ENCODE results near the gene SRSF12.
"Not testable (repeated sequence)": the region's sequence is repeated elsewhere in the genome, so short reads cannot be mapped to it uniquely, and the experiment has no call there.

The SRSF12 gene

GRCh38 chr6:89068695-89069094, 49.2 kb downstream of the SRSF12 start:
- ChIA-PET POLR2A (interaction anchor here (1.9 kb wide), 1 partner anchor 12 kb away, joined by 12 read pairs; the partner anchor contains the start of gene PNRC1), CTCF (no interaction called here)
- no peak for DNase-seq (ENCODE audit: extremely low spot score)
- TF ChIP-seq SP1 (IDR thresholded peaks at IDR 0.05) (no peak), NFRKB (IDR thresholded peaks at IDR 0.05) (no peak), ARNT (IDR thresholded peaks at IDR 0.05) (no peak)

- TF ChIP-seq HDGF (IDR thresholded peaks at IDR 0.05; ENCODE audit: borderline replicate concordance) (no peak), CTBP1 (IDR thresholded peaks at IDR 0.05; ENCODE audit: borderline replicate concordance) (no peak), ARNT (IDR thresholded peaks at IDR 0.05) (no peak), NFRKB (IDR thresholded peaks at IDR 0.05) (no peak), PKNOX1 (IDR thresholded peaks at IDR 0.05) (no peak), SP1 (IDR thresholded peaks at IDR 0.05) (no peak), FOXK2 (IDR thresholded peaks at IDR 0.05) (no peak), TARDBP (IDR thresholded peaks at IDR 0.05) (no peak), BHLHE40 (IDR thresholded peaks at IDR 0.05; ENCODE audit: borderline replicate concordance) (no peak), FOXM1 (IDR thresholded peaks at IDR 0.05; ENCODE audit: borderline replicate concordance) (no peak), LEF1 (IDR thresholded peaks at IDR 0.05; ENCODE audit: borderline replicate concordance) (no peak), ZNF384 (IDR thresholded peaks at IDR 0.05) (no peak)
- CTCF ChIA-PET = no interaction called here
- POLR2A ChIA-PET = interaction anchor here (1.7 kb wide), 1 partner anchor 13 kb away, joined by 5 read pairs; the partner anchor contains the start of gene PNRC1
- no peak for DNase-seq (ENCODE audit: extremely low spot score)
Measured at GRCh38 chr6:89067796-89068195, 50.1 kb downstream of the SRSF12 start.

- CTCF ChIA-PET = interaction anchor here (0.6 kb wide), 1 partner anchor 8 kb away, joined by 3 read pairs; no protein-coding TSS in a partner anchor
- no peak for DNase-seq (ENCODE audit: extremely low spot score)
Measured at GRCh38 chr6:89066940-89067646, 50.8 kb downstream of the SRSF12 start.

GRCh38 chr6:89066121-89066520, 51.8 kb downstream of the SRSF12 start:
- DNase-seq (ENCODE audit: extremely low spot score); CTCF ChIA-PET; POLR2A ChIA-PET: not testable (repeated sequence)

More at GRCh38 chr6:89066940-89067646, 50.8 kb downstream of the SRSF12 start:
- POLR2A ChIA-PET = interaction anchor here (1.7 kb wide), 1 partner anchor 14 kb away, joined by 5 read pairs; the partner anchor contains the start of gene PNRC1
- TF ChIP-seq SUZ12 (IDR thresholded peaks at IDR 0.05) (no peak), NFRKB (IDR thresholded peaks at IDR 0.05) (no peak), PKNOX1 (IDR thresholded peaks at IDR 0.05) (no peak), L3MBTL2 (conservative IDR thresholded peaks at IDR 0.05) (no peak), TARDBP (IDR thresholded peaks at IDR 0.05) (no peak), CTBP1 (IDR thresholded peaks at IDR 0.05; ENCODE audit: borderline replicate concordance) (no peak), FOXK2 (IDR thresholded peaks at IDR 0.05) (no peak), FOXM1 (IDR thresholded peaks at IDR 0.05; ENCODE audit: borderline replicate concordance) (no peak), BHLHE40 (IDR thresholded peaks at IDR 0.05; ENCODE audit: borderline replicate concordance) (no peak), LEF1 (IDR thresholded peaks at IDR 0.05; ENCODE audit: borderline replicate concordance) (no peak), SP1 (IDR thresholded peaks at IDR 0.05) (no peak), HDGF (IDR thresholded peaks at IDR 0.05; ENCODE audit: borderline replicate concordance) (no peak), FOXA1 (IDR thresholded peaks at IDR 0.05) (no peak)

- DNase-seq (ENCODE audit: extremely low spot score) = not testable (repeated sequence)
- POLR2A ChIA-PET = interaction anchor here (0.7 kb wide), 1 partner anchor 15 kb away, joined by 3 read pairs; the partner anchor contains the start of gene PNRC1
- CTCF ChIA-PET = interaction anchor here (0.7 kb wide), 1 partner anchor 283 kb away, joined by 3 read pairs; no protein-coding TSS in a partner anchor
Measured at GRCh38 chr6:89064931-89065330, 52.9 kb downstream of the SRSF12 start.

- POLR2A ChIA-PET = no interaction called here
- CTCF ChIA-PET = no interaction called here
Measured at GRCh38 chr6:89063881-89064280, 54.0 kb downstream of the SRSF12 start.

GRCh38 chr6:89059227-89059626, 58.6 kb downstream of the SRSF12 start:
- ChIA-PET POLR2A (interaction anchor here (0.5 kb wide), 1 partner anchor 63 kb away, joined by 3 read pairs; no protein-coding TSS in a partner anchor), CTCF (interaction anchor here (1.2 kb wide), 1 partner anchor 7 kb away, joined by 3 read pairs; no protein-coding TSS in a partner anchor)
- TF ChIP-seq TARDBP (IDR thresholded peaks at IDR 0.05) = no peak
- TF ChIP-seq ARNT (IDR thresholded peaks at IDR 0.05) = no peak
- no peak for TF ChIP-seq ELF4 (IDR thresholded peaks at IDR 0.05)
- TF ChIP-seq FOXK2 (IDR thresholded peaks at IDR 0.05) = no peak
- TF ChIP-seq BHLHE40 (IDR thresholded peaks at IDR 0.05; ENCODE audit: borderline replicate concordance) = no peak
- TF ChIP-seq FOXM1 (IDR thresholded peaks at IDR 0.05; ENCODE audit: borderline replicate concordance) = no peak
- no peak for TF ChIP-seq SUZ12 (IDR thresholded peaks at IDR 0.05)
- TF ChIP-seq SP1 (IDR thresholded peaks at IDR 0.05) = no peak
- no peak for TF ChIP-seq LEF1 (IDR thresholded peaks at IDR 0.05; ENCODE audit: borderline replicate concordance)
- no peak for TF ChIP-seq HDGF (IDR thresholded peaks at IDR 0.05; ENCODE audit: borderline replicate concordance)
- no peak for TF ChIP-seq PKNOX1 (IDR thresholded peaks at IDR 0.05)
- TF ChIP-seq L3MBTL2 (conservative IDR thresholded peaks at IDR 0.05) = no peak
- no peak for DNase-seq (ENCODE audit: extremely low spot score)

More at GRCh38 chr6:89063881-89064280, 54.0 kb downstream of the SRSF12 start:
- TF ChIP-seq FOXM1 (IDR thresholded peaks at IDR 0.05; ENCODE audit: borderline replicate concordance) = no peak
- DNase-seq (ENCODE audit: extremely low spot score) = no peak
